ENCODE measurements around the gene NABP2.

- TF ChIP-seq CTCF (IDR thresholded peaks at IDR 0.05) (no peak), EZH2 (IDR thresholded peaks at IDR 0.05; ENCODE audit: borderline replicate concordance, insufficient read depth, low read depth, low read length, poor library complexity, severe bottlenecking) (no peak)
Measured at GRCh38 chr12:56229082-56229481, 4.9 kb downstream of the NABP2 start.

All from B cell (primary cell).